NCI-H146 treated with DMSO at 0.1 percent for 48 hours (cell line): ENCODE data around the gene DAB1.

Experiments
- DNase-seq: peaks from one replicate; lab custom pipeline; 2025; ENCODE audit not compliant: unreplicated experiment; lab: John Stamatoyannopoulos, UW

Gene DAB1

DNA sequence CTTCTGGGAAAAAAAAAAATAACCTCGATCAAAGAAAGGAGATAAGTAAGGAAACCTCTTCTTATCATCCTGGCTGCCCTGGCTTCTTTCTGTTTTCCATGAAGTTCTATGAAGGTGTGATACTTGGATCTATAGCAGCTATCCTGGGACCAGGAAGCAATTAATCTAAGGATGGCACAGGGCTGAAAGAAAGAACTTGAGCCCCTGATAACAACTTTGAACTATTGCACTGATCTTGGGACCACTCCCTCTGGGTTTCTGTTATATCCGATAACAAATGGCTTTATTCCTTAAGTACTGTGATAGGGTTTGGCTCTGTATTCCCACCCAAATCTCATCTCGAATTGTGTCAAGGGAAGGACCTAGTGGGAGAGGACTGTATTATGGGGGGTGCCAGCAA, 104.1 kb downstream of the DAB1 start:
- DNase-seq: no peak

DNA sequence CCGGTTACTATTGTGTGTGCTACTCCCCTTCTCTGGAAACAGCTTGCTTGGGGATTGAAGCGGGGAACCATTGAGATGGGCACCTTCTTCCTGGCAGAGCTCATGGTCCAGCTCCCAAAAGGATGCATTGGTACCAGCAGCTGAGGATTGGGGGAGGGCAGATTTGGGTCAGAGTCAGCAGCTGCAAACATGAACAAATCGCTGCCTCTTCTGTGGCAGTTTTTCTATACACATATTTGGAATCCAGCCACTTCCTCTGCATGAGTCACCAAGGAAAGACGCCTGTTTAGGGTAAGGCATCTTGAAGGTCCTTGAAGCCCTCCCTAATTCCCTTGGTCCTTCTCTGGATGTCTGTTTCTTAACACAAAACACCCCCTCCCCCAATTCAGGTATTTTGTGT, 104.7 kb downstream of the DAB1 start:
- DNase-seq: no peak

GRCh38 chr1:57316861-57317260, 107.0 kb downstream of the DAB1 start:
- DNase-seq: no peak

DNA sequence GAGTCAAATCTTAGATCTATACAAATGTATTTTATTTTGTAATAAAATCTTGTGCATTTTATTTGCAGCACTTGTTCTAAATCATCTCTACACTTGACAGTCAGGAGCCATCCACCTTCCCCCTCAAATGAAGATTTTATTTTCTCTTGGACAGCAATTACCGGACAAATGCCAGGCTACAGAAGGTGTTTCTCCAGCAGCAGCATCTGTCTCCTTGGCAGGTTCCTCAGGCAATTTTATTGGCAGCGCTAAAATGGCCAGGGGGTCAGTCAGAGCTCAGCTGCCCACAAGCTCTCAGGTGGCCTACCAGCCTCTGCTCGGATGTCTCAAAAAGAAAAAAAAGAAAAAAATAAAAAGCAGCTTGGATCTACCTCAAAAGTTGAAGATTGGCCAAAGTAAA, 107.6 kb downstream of the DAB1 start:
- DNase-seq: no peak

- DNase-seq: no peak
These were observed 111.0 kb downstream of the DAB1 start for GRCh38 chr1:57312869-57313268.

DNA sequence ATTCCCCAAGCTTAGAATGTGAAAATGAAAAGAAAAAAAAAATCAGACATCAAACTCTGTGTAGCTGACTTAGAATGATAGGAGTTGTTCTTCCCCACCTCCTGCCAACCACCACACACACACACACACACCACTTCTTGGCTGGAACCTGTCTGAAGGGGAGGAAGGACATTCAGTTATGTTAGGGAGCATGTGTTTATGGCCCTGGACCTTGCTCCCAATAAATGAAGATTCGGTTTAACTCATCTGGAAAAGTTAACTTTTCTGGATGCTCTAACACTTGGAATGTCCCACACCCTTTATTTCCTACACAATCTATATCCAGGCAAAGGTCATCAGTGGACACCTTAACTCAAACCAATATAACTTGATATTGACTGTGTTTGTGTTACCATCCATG, 112.4 kb downstream of the DAB1 start:
- no peak for DNase-seq

DNA sequence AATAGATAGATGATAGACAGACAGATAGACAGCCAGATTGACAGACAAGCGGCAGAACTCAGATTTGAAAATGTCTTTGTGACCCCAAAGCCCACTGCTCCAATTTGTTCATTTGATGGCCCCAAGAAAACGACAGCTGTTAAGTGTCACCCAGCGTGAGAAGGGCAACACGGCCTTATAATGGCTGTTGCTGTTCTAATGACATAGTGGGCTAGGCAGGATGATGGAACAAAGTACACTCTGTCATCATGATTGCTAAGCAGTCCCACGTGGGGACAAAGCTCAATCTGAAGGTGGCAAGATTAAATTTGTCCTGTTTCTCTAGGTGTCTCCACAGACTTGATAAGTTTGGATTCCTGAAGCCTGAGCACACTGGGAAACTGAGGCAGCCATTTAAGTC, 112.9 kb downstream of the DAB1 start:
- no peak for DNase-seq

DNA sequence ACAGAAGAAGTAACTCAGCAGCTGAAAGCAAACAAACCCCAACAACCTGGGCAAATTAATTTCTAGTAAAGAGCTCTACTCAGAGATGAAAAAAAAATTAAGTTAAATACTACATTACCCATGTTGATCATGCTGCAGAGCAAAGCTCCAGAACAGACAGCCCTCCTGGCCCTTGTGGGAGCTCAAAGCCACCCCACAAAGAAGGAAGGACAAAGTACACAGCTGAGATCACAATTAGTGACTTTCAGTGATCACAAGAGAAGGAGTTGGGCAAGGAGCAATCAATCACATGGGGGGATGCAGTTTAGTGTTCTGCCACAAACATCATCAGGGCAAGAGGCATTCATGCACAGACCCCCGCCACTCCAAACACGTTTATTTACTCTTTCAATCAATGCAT, 114.2 kb downstream of the DAB1 start:
- DNase-seq: no peak

DNA sequence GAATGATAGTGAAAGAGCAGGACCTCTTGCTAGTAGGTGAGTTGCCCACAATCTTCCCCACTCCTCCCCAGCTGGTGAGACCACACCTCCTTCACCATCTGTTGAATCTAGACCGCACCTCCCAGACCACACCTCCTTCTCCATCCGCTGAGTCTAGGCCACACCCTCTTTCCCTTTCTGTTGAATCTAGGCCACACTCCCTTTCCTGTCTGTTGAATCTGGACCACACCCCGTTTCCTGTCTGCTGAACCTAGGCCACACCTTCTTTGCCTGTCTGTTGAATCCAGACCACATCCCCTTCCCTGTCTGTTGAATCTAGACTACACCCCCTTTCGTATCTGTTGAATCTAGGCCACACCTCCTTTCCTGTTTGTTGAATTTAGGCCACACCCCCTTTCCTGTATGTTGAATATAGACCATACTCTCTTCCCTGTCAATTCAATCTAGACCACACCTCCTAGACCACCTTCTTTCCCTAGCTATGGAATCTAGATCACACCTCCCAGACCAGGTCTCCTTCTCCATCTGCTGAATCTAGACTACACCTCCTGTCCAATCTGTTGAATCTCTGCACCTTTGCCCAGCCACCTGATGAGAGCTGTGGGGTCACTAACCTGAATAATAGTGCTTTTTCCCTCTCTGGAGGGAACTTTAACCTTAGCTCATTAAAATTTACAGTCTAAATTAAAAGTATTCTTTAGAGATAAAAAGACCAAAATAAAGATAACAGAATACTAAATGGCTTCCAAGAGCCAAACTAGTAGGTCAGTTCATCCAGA, 116.3 kb downstream of the DAB1 start:
- no peak for DNase-seq

- DNase-seq: no peak
These were observed 119.3 kb downstream of the DAB1 start for GRCh38 chr1:57304591-57304990.

GRCh38 chr1:57302812-57303596, 120.9 kb downstream of the DAB1 start:
- DNase-seq: no peak

GRCh38 chr1:57300186-57300585, 123.7 kb downstream of the DAB1 start:
- DNase-seq: no peak

- no peak for DNase-seq
These were observed 127.1 kb downstream of the DAB1 start for GRCh38 chr1:57296726-57297250.

GRCh38 chr1:57295326-57295725, 128.5 kb downstream of the DAB1 start:
- DNase-seq: no peak

DNA sequence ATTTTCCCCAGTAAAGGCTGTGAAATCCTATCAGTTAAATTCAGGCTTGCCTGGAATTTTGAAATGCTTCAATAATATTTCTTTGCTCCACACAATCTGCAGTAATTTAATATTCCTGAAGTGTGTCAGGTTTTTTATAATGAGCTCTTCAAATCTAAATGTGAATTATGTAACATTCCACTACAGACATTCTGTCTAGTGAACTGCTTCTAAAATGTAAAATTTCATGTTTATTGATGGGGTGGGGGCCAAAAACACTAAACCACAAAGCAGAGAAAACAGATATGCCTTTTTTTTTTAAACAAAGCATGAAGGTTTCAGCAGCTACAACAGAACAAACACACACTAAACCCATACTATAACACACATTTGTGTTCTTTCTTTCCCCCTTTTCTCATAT, 129.7 kb downstream of the DAB1 start:
- no peak for DNase-seq

GRCh38 chr1:57293214-57293613, 130.6 kb downstream of the DAB1 start:
- no peak for DNase-seq

GRCh38 chr1:57289781-57290180, 134.1 kb downstream of the DAB1 start:
- DNase-seq: no peak

- DNase-seq: no peak
These were observed 137.9 kb downstream of the DAB1 start for GRCh38 chr1:57285992-57286391.

DNA sequence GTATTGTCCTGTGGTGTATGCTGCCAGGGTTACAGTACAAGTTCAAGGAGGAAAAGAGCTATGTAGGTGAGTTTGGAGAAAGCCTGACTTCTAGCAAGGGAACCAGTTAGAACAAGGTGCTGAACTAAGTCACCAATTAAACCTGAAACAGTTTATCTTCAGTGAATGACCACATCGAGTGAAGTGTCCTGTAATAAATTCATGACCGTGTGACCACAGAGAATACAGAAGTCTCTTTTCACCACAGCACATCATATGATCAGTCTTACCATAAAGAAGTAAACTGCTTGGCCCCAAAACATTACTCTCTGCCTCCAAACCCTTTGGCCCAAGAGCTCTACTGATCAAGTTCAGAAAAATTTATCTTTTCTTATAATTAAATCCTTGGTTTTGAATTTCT, 141.4 kb downstream of the DAB1 start:
- DNase-seq: no peak

GRCh38 chr1:57281324-57281723, 142.5 kb downstream of the DAB1 start:
- DNase-seq: no peak

DNA sequence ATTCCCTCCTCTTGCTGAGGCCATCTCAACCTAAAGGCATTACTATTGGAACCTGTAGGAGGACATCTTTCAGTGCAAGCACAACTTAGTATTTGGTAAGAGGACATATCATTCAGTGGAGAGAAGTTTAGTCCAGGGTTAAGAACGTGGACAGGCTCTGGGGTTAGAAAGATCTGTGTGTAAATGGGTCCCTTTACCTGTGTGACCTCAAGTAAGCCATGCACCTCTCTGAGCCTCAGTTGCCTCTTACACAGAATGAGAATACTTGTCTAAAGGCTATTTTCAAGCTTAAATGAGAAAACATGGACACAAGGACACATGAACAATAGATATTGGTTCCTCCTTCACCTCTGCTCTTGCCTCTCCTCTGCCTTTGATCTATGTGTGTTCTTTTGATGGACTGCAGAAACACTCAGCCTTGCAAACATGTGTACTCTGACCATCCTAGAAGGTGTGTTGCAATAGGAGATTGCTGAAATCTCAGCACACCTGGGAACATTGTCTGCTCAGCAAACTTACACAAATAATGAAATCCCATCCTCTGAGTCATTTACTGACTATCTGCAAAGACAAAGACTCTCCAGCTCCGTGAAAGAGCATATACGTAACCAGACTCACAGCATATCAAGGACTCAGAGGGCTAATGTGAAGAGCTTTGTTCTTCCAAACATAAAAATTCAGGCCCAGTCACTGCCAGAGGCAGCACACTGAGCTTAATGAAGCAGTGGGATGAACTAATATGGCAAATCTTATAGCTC, 143.8 kb downstream of the DAB1 start:
- no peak for DNase-seq

DNA sequence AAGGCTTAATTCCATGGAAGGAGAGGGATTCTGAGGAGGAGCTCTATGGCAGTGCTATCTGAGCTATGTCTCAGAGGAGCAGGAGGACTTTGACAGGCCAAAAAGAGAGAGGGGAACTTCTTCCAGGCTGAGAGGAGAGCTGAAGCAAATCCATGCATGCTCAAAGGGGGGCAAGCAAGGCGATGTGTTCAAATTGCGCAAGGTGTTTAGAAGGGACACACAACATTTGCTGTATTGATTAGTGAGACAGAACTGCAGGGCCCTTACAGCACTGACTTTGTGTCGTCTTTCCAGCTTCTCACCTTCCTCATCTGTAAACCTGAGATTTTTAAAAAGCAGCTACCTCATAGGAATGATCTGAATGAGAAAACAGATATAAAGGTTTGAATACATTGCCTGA, 145.3 kb downstream of the DAB1 start:
- no peak for DNase-seq
